AG09309 (cell line): ENCODE measurements around the gene TAF10.

Experiments used
- DNase-seq: peaks from one replicate; pipeline ENCODE4 v3.0.0-alpha.2; 2010; ENCODE audit warnings: low read depth
- H3K4me3 ChIP-seq: 2 replicates; pipeline ENCODE4 v1.5.1; 2011; ENCODE audit warnings: mild to moderate bottlenecking, low read depth, low read length, moderate library complexity; ENCODE audit not compliant: control insufficient read depth
- TF ChIP-seq, protein P1 (sequence below): IDR thresholded peaks from 2 replicates; pipeline ENCODE4 v1.5.1; 2011; ENCODE audit warnings: mild to moderate bottlenecking, low read depth, low read length, inconsistent platforms; ENCODE audit not compliant: insufficient read depth, control insufficient read depth; ENCODE audit errors: missing control alignments

TAF10 gene

DNA sequence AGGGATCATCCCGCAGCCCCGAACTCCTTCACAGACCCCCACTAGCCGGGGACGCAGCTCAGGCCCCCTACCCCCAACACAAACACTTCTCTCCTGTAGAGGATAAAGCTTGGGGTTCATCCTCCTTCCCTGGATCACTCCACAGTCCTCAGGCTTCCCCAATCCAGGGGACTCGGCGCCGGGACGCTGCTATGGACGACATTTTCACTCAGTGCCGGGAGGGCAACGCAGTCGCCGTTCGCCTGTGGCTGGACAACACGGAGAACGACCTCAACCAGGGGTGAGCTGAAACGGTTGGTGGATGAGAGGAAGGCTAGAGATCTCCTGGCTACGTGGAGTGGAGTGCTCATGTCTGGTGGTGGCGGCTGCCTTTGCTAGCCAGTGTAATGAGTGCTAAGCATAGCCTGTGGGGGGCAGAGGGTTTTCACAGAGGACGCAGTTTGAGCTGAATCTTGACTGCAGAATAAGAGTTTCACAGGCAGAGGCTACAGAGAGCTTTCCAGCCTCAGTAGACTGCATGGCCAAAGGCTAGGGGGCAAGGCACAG, 7.9 kb downstream of the TAF10 start:
- H3K4me3 ChIP-seq = peak overlapping the region; percentile 88
- DNase-seq = peak; percentile 28
- TF ChIP-seq, protein P1, sequence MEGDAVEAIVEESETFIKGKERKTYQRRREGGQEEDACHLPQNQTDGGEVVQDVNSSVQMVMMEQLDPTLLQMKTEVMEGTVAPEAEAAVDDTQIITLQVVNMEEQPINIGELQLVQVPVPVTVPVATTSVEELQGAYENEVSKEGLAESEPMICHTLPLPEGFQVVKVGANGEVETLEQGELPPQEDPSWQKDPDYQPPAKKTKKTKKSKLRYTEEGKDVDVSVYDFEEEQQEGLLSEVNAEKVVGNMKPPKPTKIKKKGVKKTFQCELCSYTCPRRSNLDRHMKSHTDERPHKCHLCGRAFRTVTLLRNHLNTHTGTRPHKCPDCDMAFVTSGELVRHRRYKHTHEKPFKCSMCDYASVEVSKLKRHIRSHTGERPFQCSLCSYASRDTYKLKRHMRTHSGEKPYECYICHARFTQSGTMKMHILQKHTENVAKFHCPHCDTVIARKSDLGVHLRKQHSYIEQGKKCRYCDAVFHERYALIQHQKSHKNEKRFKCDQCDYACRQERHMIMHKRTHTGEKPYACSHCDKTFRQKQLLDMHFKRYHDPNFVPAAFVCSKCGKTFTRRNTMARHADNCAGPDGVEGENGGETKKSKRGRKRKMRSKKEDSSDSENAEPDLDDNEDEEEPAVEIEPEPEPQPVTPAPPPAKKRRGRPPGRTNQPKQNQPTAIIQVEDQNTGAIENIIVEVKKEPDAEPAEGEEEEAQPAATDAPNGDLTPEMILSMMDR = peak; percentile 32

DNA sequence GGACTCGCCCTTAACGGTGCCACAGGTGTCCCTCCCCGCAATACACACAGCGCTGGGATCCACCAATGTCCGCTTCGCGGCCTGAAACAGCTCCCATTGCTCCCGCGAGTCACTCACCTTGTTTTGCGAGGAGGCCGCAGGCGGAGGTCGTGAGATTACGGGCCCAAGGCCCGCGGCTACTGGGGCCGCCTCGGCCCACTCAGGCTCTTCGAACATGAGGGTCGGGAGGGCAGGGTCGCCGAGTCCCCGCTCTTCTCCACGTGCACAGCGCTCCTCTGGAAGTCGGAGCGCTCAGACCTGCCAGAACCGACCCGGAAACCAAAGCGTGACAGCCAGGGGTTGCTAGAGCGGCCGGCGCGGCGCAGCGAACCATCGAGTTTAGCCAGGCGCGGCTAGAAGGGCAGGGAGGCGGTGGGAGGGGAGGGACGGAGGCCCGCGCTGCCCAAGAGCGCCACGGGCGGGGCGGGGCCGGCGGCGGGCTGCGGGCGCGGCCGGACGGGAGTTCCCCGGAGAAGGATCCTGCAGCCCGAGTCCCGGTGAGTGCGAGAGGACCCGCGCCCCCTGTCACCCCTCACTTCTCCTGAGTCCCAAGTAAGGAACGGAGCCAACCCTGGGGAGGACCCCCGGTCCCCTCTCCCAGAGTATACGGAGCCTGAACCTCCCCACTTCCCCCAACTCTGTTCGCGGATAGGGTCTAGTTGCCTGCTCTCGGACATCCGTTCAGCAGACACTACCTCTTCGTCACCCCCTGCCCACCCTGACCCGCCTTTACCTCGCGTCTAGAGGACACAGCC, 8.5 kb downstream of the TAF10 start, which contains the start of the genes ILK and RRP8:
Gene ILK, plus strand, starts transcription at position 488 of the 794 bp plus-strand sequence. CDS start 498 bp downstream, outside the sequence.
Gene RRP8, minus strand, starts transcription at position 330 of the 794 bp plus-strand sequence. Its CDS starts 114 bp downstream, at position 216.
- peak; percentile 34 for DNase-seq
- TF ChIP-seq, protein P1 = peak; percentile 29
- H3K4me3 ChIP-seq = peak within 1 kb of the TSS; percentile 88

DNA sequence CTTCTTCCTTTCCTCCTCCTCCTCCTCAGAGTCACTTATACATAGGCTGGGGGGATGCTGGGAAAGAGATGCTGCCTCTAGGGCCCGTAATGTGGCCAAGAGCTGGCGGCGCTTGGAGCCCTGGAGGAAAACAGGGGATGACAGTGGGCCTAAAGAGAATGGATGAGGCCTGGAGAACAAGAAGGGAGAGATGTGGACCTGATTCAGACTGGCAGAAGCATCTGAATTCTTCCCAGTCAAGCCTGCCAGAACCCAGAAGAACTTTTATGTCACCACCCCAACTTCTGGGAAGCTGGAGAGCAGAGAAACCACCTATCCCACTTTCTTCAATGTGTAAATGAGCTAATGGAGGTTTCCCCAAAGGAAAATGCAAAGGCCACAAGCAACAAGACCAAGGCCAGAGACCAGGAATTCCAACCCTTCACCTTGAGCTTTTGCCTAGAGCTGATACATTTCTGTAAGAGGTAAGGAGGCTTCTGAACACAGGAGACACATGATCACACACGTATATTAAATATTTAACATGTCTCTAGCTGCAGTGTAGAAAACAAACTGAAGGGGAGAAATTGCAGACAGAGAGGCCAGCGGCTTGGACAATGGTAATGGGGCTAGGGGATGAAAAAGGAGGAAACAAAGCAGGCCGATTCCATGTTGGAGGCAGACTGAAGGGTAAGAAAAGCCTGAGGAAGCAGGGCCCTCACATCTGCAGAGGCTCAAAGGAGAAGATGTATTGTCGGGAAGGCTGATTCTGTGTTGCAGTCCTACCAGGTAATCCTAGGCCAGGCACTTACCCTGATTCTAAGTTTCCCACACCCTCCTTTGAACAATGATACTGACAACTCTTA, 9.7 kb downstream of the TAF10 start:
- TF ChIP-seq, protein P1 = peak; percentile 6
- no peak for DNase-seq
- H3K4me3 ChIP-seq = peak overlapping the region; percentile 88

DNA sequence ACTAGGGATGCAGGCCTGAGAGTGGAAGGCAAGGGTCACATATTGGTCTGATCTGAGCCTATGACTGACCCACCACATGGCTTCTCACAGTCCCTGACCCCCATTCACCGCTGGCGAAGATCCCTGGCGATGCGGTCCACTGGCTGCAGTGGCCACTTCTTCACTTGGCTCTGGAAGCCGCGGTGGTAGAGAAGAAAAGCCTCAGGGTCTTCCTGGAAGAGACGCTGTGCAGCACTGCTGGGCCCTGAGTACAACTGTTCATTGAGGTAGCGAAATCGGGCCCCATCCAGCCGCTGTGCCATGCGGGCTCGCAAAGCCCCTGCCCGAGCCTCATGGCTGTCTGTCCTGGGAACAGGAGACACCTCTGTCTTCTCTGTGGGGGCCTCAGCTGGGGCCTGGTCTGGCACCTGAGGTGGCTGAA, 11.0 kb downstream of the TAF10 start:
- H3K4me3 ChIP-seq = no peak overlapping the region
- TF ChIP-seq, protein P1 = no peak
- no peak for DNase-seq

DNA sequence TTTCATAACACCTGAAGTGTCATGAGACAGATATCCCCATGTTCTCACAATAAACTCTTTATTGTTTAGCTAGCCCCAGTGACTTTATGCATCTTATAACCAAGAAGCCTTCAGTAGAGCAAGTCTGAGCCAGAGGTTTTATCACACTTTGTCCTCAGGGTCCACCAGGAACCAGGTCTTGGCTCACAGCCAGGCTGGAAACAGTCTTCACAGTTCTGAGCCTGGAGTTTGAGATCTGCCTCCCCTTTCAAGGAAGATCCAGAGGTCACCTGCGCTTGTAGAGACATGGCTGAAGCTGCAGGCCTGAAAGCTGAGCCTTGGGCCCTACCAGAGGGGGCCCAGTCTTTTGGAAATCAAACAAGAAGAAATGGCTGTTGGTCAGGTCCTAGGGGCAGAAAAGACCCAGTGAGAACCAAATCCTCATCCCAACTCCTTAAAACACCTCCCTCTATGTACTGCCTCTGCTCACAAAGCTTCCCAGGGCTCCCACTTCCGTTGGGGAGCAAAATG, 12.1 kb downstream of the TAF10 start:
- no peak overlapping the region for H3K4me3 ChIP-seq
- TF ChIP-seq, protein P1 = no peak
- DNase-seq = no peak

DNA sequence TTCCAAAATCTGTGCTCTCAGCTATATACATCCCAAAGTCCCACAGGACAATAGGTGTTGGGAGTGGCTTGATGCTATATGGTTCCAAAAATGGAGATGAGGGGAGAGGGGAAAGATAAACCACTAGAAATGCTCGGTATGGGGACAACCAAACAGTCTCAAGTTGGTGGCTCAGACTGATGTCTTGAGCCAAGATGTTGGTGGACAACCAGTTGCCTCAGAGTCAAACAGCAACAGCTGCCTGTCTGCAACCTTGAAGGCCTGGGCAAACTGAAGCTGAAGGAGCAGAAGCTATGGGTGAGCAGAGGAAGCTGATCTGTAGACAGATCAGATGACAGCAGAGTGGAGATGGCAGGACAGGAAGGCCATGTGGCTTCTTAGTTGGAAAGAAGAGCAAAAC, 12.6 kb downstream of the TAF10 start:
- no peak overlapping the region for H3K4me3 ChIP-seq

More for the DNA sequence above, 12.6 kb downstream of the TAF10 start:
- DNase-seq = no peak
- TF ChIP-seq, protein P1 = no peak
